Stimulated activated naive CD8-positive, alpha-beta T cell treated with anti-CD3 and anti-CD28 coated beads, Interleukin-15, Interleukin-2, amounts not matched to agents 100 U/mL and 50 U/mL, for 24 hours (primary cell): ENCODE data around the gene TEKTIP1.
A peak's percentile ranks its signal among the peaks of the same experiment; 100 is the strongest.
"Not testable (repeated sequence)": the region's sequence is repeated elsewhere in the genome, so short reads cannot be mapped to it uniquely, and the experiment has no call there.

Experiments used
- ATAC-seq: fragments of 150-1000 bp; cut with Tn5 transposase; one replicate; pipeline ENCODE4 v1.10.0; 2021
- DNase-seq: peaks from one replicate; pipeline ENCODE4 v3.0.0; 2021

The TEKTIP1 gene

GRCh38 chr19:3507371-3508120 is 31.4 kb upstream of the TEKTIP1 start:
- no peak for ATAC-seq
- DNase-seq, result peak; percentile 35

- not testable (repeated sequence) for DNase-seq, ATAC-seq
Observed at GRCh38 chr19:3508121-3508661, 30.8 kb upstream of the TEKTIP1 start.

GRCh38 chr19:3508771-3509535 is 30.0 kb upstream of the TEKTIP1 start:
- DNase-seq (peak; percentile 34), ATAC-seq (no peak)

GRCh38 chr19:3509566-3509989 is 29.4 kb upstream of the TEKTIP1 start:
- ATAC-seq (peak; percentile 48), DNase-seq (peak; percentile 68)

- DNase-seq (no peak), ATAC-seq (no peak)
Observed at GRCh38 chr19:3510727-3511126, 28.2 kb upstream of the TEKTIP1 start.

- DNase-seq (no peak), ATAC-seq (no peak)
Observed at GRCh38 chr19:3511506-3512251, 27.3 kb upstream of the TEKTIP1 start.

GRCh38 chr19:3512562-3513228 is 26.3 kb upstream of the TEKTIP1 start:
- ATAC-seq (no peak), DNase-seq (no peak)

GRCh38 chr19:3513229-3514140 is 25.5 kb upstream of the TEKTIP1 start:
- ATAC-seq, result no peak
- DNase-seq, result no peak

GRCh38 chr19:3514930-3515329 is 24.0 kb upstream of the TEKTIP1 start:
- ATAC-seq (no peak), DNase-seq (no peak)

- no peak for ATAC-seq
- no peak for DNase-seq
Observed at GRCh38 chr19:3515891-3516422, 23.0 kb upstream of the TEKTIP1 start.

GRCh38 chr19:3516675-3517207 is 22.2 kb upstream of the TEKTIP1 start:
- ATAC-seq, result peak; percentile 35
- no peak for DNase-seq

GRCh38 chr19:3517638-3518037 is 21.3 kb upstream of the TEKTIP1 start:
- DNase-seq (no peak), ATAC-seq (no peak)

- ATAC-seq (no peak), DNase-seq (no peak)
Observed at GRCh38 chr19:3518255-3518654, 20.7 kb upstream of the TEKTIP1 start.

GRCh38 chr19:3518659-3519058 is 20.3 kb upstream of the TEKTIP1 start:
- no peak for ATAC-seq
- no peak for DNase-seq

GRCh38 chr19:3519126-3519525 is 19.8 kb upstream of the TEKTIP1 start:
- DNase-seq (no peak), ATAC-seq (no peak)

GRCh38 chr19:3520166-3521103 is 18.5 kb upstream of the TEKTIP1 start:
- DNase-seq (no peak), ATAC-seq (no peak)

GRCh38 chr19:3521104-3521445 is 17.9 kb upstream of the TEKTIP1 start:
- no peak for DNase-seq
- no peak for ATAC-seq

- no peak for ATAC-seq
- DNase-seq, result no peak
Observed at GRCh38 chr19:3522421-3523360, 16.3 kb upstream of the TEKTIP1 start.
